Caco-2 (cell line): Measurements from ENCODE around the gene PDK4. TPM values are rescaled to one million over a fixed set of nuclear protein-coding genes. Genes with fewer than 3 reads are reported as not detected.

ENCODE experiments used
- BruUV-seq: library from RNA; stranded (reverse); fragments of 400-500 nt; replicated peaks from 2 replicates; lab custom pipeline; 2021; lab: Mats Ljungman, UMichigan
- CTCF ChIA-PET: fragments of 300-600 bp; sonication (Branson Sonifier 250); formaldehyde crosslinking; loops from one replicate; lab custom pipeline; 2022; ENCODE audit warnings: antibody characterized with exemption; lab: Charles Lee
- POLR2A ChIA-PET: fragments of 300-600 bp; sonication (Branson Sonifier 250); formaldehyde crosslinking; loops from one replicate; lab custom pipeline; 2022; ENCODE audit warnings: antibody characterized with exemption; lab: Charles Lee
- DNase-seq, 2 experiments: peaks; one replicate each; pipeline versions ENCODE4 v3.0.0 to v3.0.0-alpha.2; 2020 to 2022
- H3K27me3 ChIP-seq: replicated peaks from 2 replicates; pipeline ENCODE4 v1.6.0; 2011; ENCODE audit warnings: low read length; ENCODE audit not compliant: control insufficient read depth, insufficient read depth
- H3K36me3 ChIP-seq: 2 replicates; pipeline ENCODE4 v1.5.1; 2011; ENCODE audit warnings: low read length; ENCODE audit not compliant: control insufficient read depth, insufficient read depth
- H3K4me1 ChIP-seq: fragments of 250-450 bp; sonication (Bioruptor Pico); 2 replicates; pipeline ENCODE4 v1.5.1; 2020; ENCODE audit warnings: mild to moderate bottlenecking
- H3K4me3 ChIP-seq: 2 replicates; pipeline ENCODE4 v1.5.1; 2011; ENCODE audit warnings: low read depth, mild to moderate bottlenecking, control low read depth, low read length
- H3K9me3 ChIP-seq: fragments of 250-450 bp; sonication (Bioruptor Pico); 2 replicates; pipeline ENCODE4 v1.5.1; 2020; ENCODE audit warnings: mild to moderate bottlenecking, moderate library complexity
- H3K27ac Mint-ChIP-seq: one replicate; pipeline ENCODE4 v1.8.0; 2022; ENCODE audit warnings: mixed read lengths; ENCODE audit not compliant: unreplicated experiment
- H3K27me3 Mint-ChIP-seq: one replicate; pipeline ENCODE4 v1.8.0; 2022; ENCODE audit warnings: mixed read lengths; ENCODE audit not compliant: insufficient read depth, unreplicated experiment
- H3K36me3 Mint-ChIP-seq: one replicate; pipeline ENCODE4 v1.8.0; 2022; ENCODE audit warnings: mild to moderate bottlenecking, mixed read lengths; ENCODE audit not compliant: insufficient read depth, unreplicated experiment
- H3K4me1 Mint-ChIP-seq: one replicate; pipeline ENCODE4 v1.8.0; 2022; ENCODE audit warnings: low read depth, mixed read lengths; ENCODE audit not compliant: unreplicated experiment
- H3K4me3 Mint-ChIP-seq: one replicate; pipeline ENCODE4 v1.8.0; 2022; ENCODE audit warnings: mild to moderate bottlenecking, moderate library complexity, mixed read lengths; ENCODE audit not compliant: unreplicated experiment
- H3K9me3 Mint-ChIP-seq: one replicate; pipeline ENCODE4 v1.8.0; 2022; ENCODE audit warnings: mixed read lengths; ENCODE audit not compliant: unreplicated experiment
- intact Hi-C: fragments of 100-400 bp; cut with micrococcal nuclease; formaldehyde crosslinking; loops from one replicate; pipeline ENCODE4 v1.10.0; 2022; ENCODE audit not compliant: unreplicated experiment
- total RNA-seq: library from RNA; stranded (reverse); gene quantifications from 2 replicates; pipeline ENCODE4 v1.2.3, GENCODE V29; 2022
- TF ChIP-seq, protein P1 (sequence below), 2 experiments: fragments of 200-600 bp in 1 of 2; IDR thresholded peaks; 1 replicate in 1 of 2; 2 replicates in 1 of 2; pipeline versions ENCODE4 v1.5.1 to v1.8.0; 2011 to 2022; ENCODE audit warnings: antibody characterized with exemption in 1 of 2, control low read depth in 1 of 2, inconsistent platforms in 1 of 2, low read depth in 1 of 2, low read length in 1 of 2, mild to moderate bottlenecking in 1 of 2, moderate library complexity in 1 of 2; ENCODE audit not compliant: insufficient read depth in 1 of 2, severe bottlenecking in 1 of 2, unreplicated experiment in 1 of 2

PDK4 gene
- total RNA-seq, 1 experiment from 2014 or later = 0.20 TPM

DNA sequence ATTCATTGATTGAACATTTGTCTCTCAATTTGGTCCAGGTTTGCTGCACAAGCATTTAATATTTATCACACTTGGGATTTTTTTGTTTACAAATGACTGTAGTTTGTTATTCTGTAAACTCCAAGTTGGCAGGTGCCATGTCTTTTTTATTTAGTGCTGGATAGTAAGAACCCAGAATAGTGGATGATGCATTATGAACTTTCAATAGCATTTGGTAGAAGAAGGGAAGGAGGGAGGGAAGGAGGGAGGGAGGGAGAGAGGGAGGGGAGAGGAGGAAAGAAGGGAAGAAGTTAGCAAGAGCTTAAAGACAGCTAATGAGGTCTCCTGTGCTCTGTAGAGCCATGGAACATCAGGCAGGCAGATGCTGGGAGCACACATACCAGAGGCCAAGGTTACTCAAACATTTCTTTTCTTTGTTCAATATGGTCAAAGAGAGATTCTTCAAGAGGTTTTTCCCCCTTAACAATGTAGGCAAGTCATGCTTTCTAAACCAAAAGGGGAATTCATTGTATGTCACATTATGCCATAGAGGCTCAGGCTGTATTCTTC lies 25.8 kb upstream of the PDK4 start:
- H3K36me3 ChIP-seq = no peaks in the 10 kb centered on the region
- H3K27me3 Mint-ChIP-seq = peaks cover 10% of the 10 kb centered on the region
- H3K4me1 ChIP-seq = no peaks in the 10 kb centered on the region
- TF ChIP-seq, protein P1, sequence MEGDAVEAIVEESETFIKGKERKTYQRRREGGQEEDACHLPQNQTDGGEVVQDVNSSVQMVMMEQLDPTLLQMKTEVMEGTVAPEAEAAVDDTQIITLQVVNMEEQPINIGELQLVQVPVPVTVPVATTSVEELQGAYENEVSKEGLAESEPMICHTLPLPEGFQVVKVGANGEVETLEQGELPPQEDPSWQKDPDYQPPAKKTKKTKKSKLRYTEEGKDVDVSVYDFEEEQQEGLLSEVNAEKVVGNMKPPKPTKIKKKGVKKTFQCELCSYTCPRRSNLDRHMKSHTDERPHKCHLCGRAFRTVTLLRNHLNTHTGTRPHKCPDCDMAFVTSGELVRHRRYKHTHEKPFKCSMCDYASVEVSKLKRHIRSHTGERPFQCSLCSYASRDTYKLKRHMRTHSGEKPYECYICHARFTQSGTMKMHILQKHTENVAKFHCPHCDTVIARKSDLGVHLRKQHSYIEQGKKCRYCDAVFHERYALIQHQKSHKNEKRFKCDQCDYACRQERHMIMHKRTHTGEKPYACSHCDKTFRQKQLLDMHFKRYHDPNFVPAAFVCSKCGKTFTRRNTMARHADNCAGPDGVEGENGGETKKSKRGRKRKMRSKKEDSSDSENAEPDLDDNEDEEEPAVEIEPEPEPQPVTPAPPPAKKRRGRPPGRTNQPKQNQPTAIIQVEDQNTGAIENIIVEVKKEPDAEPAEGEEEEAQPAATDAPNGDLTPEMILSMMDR (IDR thresholded peaks at IDR 0.05; ENCODE audit: insufficient read depth in 1 of 2, low read depth in 1 of 2, low read length in 1 of 2, severe bottlenecking in 1 of 2, unreplicated experiment in 1 of 2) = no peak
- no peaks in the 10 kb centered on the region for H3K36me3 Mint-ChIP-seq
- ChIA-PET POLR2A (no interaction called here), CTCF (interaction anchor here (1.6 kb wide), 1 partner anchor 65 kb away, joined by 6 read pairs; no protein-coding TSS in a partner anchor)
- H3K4me3 ChIP-seq = no peak overlapping the region
- intact Hi-C loops = no loop called here
- DNase-seq = no peak
- no peak overlapping the region for H3K27ac Mint-ChIP-seq
- H3K27me3 ChIP-seq = no peaks in the 10 kb centered on the region
- BruUV-seq = no TSS peak
- H3K4me1 Mint-ChIP-seq = no peaks in the 10 kb centered on the region
- H3K9me3 Mint-ChIP-seq = no peaks in the 10 kb centered on the region
- H3K4me3 Mint-ChIP-seq = no peak overlapping the region
- no peaks in the 10 kb centered on the region for H3K9me3 ChIP-seq

DNA sequence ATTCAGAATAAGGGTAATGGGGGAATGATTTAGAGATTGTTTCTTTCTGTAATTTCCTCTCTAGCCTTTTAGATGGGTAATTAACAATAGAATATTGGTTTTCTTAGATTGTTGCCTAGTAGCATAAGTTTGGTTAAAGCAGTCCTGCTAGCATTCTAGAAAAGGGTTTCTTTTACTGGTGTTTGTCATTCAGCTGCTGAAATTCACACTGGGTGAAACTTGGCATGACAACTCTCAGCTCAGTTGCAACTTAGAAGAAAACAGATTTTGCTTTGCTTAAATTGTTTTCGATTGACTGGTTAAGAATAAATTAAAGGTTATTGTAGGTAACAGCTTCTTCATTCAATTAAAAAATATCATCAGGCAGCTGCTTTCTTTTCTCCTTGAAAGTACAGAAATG lies 25.1 kb upstream of the PDK4 start:
- ChIA-PET CTCF (interaction anchor here (1.6 kb wide), 1 partner anchor 66 kb away, joined by 6 read pairs; no protein-coding TSS in a partner anchor), POLR2A (no interaction called here)
- no TSS peak for BruUV-seq
- no peak overlapping the region for H3K4me3 ChIP-seq
- Mint-ChIP-seq H3K4me3 (no peak overlapping the region), H3K36me3 (no peaks in the 10 kb centered on the region), H3K9me3 (no peaks in the 10 kb centered on the region), H3K27me3 (peaks cover 10% of the 10 kb centered on the region), H3K27ac (no peak overlapping the region), H3K4me1 (no peaks in the 10 kb centered on the region)
- no peaks in the 10 kb centered on the region for H3K27me3 ChIP-seq
- H3K9me3 ChIP-seq = no peaks in the 10 kb centered on the region
- H3K36me3 ChIP-seq = no peaks in the 10 kb centered on the region
- DNase-seq = no peak
- TF ChIP-seq, protein P1 (IDR thresholded peaks at IDR 0.05; ENCODE audit: insufficient read depth in 1 of 2, low read depth in 1 of 2, low read length in 1 of 2, severe bottlenecking in 1 of 2, unreplicated experiment in 1 of 2) = no peak
- no peaks in the 10 kb centered on the region for H3K4me1 ChIP-seq
- intact Hi-C loops = no loop called here

DNA sequence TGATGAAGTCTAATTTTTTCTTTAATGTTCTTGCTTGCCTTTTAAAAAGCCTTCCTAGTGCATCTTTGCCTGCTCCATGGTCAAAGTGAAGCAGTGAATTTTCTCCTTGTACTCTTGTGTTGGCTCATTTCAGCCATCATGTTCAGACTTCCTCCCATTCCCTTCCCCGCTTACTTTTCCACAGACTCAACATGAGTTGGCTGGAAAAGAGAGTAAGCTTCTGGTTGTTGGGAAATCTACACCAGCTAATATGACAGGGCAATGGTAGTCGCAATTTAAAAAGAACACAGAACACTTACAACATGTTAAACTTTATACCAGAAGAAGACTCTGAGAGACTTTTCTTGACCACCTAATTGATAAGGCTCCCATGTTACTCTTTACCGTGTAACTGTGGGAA lies 24.3 kb upstream of the PDK4 start:
- Mint-ChIP-seq H3K36me3 (no peaks in the 10 kb centered on the region), H3K4me1 (no peaks in the 10 kb centered on the region), H3K27ac (no peak overlapping the region), H3K4me3 (no peak overlapping the region), H3K9me3 (no peaks in the 10 kb centered on the region), H3K27me3 (peaks cover 10% of the 10 kb centered on the region)
- intact Hi-C loops = no loop called here
- no TSS peak for BruUV-seq
- DNase-seq = no peak
- TF ChIP-seq, protein P1 (IDR thresholded peaks at IDR 0.05; ENCODE audit: insufficient read depth in 1 of 2, low read depth in 1 of 2, low read length in 1 of 2, severe bottlenecking in 1 of 2, unreplicated experiment in 1 of 2) = no peak
- ChIA-PET CTCF (interaction anchor here (1.6 kb wide), 1 partner anchor 67 kb away, joined by 6 read pairs; no protein-coding TSS in a partner anchor), POLR2A (no interaction called here)
- H3K36me3 ChIP-seq = no peaks in the 10 kb centered on the region
- H3K27me3 ChIP-seq = no peaks in the 10 kb centered on the region
- no peaks in the 10 kb centered on the region for H3K9me3 ChIP-seq
- no peaks in the 10 kb centered on the region for H3K4me1 ChIP-seq
- no peak overlapping the region for H3K4me3 ChIP-seq
